Body of pancreas (tissue), 4 donors: ENCODE data around the gene COMMD10.

Experiments
- POLR2A ChIP-seq, 3 donors: fragments of 450-650 bp; IDR thresholded peaks; one replicate each; pipeline ENCODE4 v1.6.1; 2016; ENCODE audit warnings: antibody characterized with exemption in 3 of 3, mild to moderate bottlenecking in 2 of 3
- TF ChIP-seq, protein P1 (sequence below), 7 experiments: fragments of 450-650 bp in 4 of 7; fragments of 200-600 bp in 3 of 7; sonication (generic) in 3 of 7; IDR thresholded peaks; one replicate each; pipeline ENCODE4 v1.5.1; 2016 to 2019; ENCODE audit warnings: antibody characterized with exemption in 7 of 7

DNA sequence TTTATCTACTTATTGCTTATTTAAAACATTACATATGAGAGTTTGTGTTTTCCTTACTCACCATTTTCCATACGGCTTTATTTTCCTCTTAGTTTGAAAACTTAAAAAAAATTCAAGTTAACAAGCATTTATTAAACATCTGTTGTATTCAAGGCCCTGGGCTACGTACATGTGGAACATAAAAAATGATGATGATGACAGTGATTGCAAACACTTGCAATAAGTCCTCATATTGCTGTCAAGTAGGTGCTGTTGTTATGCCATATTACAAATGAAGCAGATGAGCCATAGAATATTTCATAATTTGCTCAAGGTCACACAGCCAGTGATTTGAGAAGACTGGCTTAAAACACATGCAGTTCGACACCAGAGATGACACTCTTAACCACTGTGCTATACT is 180.6 kb downstream of the COMMD10 start:
- TF ChIP-seq, protein P1, sequence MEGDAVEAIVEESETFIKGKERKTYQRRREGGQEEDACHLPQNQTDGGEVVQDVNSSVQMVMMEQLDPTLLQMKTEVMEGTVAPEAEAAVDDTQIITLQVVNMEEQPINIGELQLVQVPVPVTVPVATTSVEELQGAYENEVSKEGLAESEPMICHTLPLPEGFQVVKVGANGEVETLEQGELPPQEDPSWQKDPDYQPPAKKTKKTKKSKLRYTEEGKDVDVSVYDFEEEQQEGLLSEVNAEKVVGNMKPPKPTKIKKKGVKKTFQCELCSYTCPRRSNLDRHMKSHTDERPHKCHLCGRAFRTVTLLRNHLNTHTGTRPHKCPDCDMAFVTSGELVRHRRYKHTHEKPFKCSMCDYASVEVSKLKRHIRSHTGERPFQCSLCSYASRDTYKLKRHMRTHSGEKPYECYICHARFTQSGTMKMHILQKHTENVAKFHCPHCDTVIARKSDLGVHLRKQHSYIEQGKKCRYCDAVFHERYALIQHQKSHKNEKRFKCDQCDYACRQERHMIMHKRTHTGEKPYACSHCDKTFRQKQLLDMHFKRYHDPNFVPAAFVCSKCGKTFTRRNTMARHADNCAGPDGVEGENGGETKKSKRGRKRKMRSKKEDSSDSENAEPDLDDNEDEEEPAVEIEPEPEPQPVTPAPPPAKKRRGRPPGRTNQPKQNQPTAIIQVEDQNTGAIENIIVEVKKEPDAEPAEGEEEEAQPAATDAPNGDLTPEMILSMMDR (IDR thresholded peaks at IDR 0.05): no peak
- TF ChIP-seq POLR2A (IDR thresholded peaks at IDR 0.05): no peak
